Measurements from ENCODE around the gene APC2.

GRCh38 chr19:1514295-1514661 lies 64.4 kb downstream of the APC2 start:
- TF ChIP-seq, protein P1, sequence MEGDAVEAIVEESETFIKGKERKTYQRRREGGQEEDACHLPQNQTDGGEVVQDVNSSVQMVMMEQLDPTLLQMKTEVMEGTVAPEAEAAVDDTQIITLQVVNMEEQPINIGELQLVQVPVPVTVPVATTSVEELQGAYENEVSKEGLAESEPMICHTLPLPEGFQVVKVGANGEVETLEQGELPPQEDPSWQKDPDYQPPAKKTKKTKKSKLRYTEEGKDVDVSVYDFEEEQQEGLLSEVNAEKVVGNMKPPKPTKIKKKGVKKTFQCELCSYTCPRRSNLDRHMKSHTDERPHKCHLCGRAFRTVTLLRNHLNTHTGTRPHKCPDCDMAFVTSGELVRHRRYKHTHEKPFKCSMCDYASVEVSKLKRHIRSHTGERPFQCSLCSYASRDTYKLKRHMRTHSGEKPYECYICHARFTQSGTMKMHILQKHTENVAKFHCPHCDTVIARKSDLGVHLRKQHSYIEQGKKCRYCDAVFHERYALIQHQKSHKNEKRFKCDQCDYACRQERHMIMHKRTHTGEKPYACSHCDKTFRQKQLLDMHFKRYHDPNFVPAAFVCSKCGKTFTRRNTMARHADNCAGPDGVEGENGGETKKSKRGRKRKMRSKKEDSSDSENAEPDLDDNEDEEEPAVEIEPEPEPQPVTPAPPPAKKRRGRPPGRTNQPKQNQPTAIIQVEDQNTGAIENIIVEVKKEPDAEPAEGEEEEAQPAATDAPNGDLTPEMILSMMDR (IDR thresholded peaks at IDR 0.05) = no peak
- TF ChIP-seq POLR2A (IDR thresholded peaks at IDR 0.05) = no peak
